ENCODE measurements around the gene NFKBIE. TPM values are rescaled to one million over a fixed set of nuclear protein-coding genes. Genes with fewer than 3 reads are reported as not detected.
A peak's percentile ranks its signal among the peaks of the same experiment; 100 is the strongest.

Gene NFKBIE
- total RNA-seq, 4 donors from 2014 or later: 1.3 to 5.9 (median 2.8) TPM

DNA sequence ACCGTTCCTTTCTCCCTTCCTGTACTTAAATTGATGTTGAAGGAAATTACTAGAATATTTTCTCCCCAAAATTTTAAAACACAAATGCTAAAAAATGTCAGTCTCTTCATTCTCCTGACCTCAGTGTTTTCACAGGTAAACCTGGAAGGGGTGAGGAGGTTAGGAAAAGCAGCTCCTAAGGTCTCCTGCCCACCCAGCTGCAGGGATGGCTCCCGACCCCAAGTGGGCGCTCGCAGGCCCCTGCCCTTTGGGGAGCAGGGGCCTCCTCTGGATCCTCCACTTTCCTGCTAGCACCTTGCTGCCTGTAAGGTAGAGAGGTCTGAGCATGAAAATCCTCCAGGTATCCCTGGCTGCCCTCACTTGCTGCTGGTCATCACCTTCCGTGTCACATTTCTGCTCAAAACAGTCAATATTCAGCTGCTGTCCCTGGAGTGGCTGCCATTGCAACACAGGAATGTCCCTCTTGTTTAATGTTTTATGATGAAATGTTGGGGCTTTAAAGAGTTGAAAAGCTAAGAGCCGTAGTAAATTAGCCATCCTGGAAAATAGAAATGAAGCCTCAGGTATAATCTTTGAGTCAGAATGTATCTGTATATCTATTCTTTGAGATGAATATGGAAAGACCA is 29.3 kb downstream of the NFKBIE start:
- H3K4me1 ChIP-seq: peaks cover 16 to 35% of the 10 kb centered on the region in 2 donors
- H3K4me3 ChIP-seq: no peak overlapping the region
- intact Hi-C loops (cut with DNase I; ENCODE audit: low total_unique reads): loop anchor here (10.0 kb wide), 1 partner anchor 61 kb away; no protein-coding TSS in a partner anchor
- DNase-seq: no peak
- no peaks in the 10 kb centered on the region for H3K36me3 ChIP-seq
- H3K27me3 ChIP-seq: no peaks in the 10 kb centered on the region
- H3K27ac ChIP-seq: peak overlapping the region; percentile 97 to 99
- H3K9me3 ChIP-seq: no peaks in the 10 kb centered on the region
- TF ChIP-seq, protein P1, sequence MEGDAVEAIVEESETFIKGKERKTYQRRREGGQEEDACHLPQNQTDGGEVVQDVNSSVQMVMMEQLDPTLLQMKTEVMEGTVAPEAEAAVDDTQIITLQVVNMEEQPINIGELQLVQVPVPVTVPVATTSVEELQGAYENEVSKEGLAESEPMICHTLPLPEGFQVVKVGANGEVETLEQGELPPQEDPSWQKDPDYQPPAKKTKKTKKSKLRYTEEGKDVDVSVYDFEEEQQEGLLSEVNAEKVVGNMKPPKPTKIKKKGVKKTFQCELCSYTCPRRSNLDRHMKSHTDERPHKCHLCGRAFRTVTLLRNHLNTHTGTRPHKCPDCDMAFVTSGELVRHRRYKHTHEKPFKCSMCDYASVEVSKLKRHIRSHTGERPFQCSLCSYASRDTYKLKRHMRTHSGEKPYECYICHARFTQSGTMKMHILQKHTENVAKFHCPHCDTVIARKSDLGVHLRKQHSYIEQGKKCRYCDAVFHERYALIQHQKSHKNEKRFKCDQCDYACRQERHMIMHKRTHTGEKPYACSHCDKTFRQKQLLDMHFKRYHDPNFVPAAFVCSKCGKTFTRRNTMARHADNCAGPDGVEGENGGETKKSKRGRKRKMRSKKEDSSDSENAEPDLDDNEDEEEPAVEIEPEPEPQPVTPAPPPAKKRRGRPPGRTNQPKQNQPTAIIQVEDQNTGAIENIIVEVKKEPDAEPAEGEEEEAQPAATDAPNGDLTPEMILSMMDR (IDR thresholded peaks at IDR 0.05): no peak
- TF ChIP-seq POLR2A (IDR thresholded peaks at IDR 0.05): no peak

DNA sequence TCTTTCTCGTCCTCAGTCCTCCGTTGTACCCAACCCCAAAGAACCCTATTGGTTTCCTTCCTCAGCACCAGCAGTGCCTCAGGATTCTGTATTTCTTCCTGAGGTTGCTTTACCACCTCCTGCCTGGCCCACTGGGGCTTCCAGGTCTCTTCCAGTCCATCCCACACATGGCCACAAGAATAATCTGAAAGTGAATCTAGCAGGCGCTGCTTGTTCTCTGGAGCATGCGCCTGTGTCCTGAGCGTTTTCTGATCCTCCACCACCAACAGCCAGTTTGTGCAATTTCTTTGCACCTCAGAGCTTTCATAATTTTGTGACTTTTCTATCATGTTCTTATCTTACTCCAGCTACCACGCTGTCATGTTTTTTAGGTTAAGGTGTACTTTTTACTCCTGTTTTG is 30.1 kb downstream of the NFKBIE start:
- DNase-seq: no peak
- no peaks in the 10 kb centered on the region for H3K36me3 ChIP-seq
- intact Hi-C loops (cut with DNase I; ENCODE audit: low total_unique reads): loop anchor here (10.0 kb wide), 1 partner anchor 60 kb away; no protein-coding TSS in a partner anchor
- H3K27me3 ChIP-seq: no peaks in the 10 kb centered on the region
- TF ChIP-seq, protein P1 (IDR thresholded peaks at IDR 0.05): no peak
- no peak for TF ChIP-seq POLR2A (IDR thresholded peaks at IDR 0.05)
- no peak overlapping the region for H3K4me3 ChIP-seq
- H3K4me1 ChIP-seq: peaks cover 16 to 35% of the 10 kb centered on the region in 2 donors
- H3K27ac ChIP-seq: peak overlapping the region; percentile 97 to 99
- no peaks in the 10 kb centered on the region for H3K9me3 ChIP-seq

GRCh38 chr6:44234101-44235025 is 31.0 kb downstream of the NFKBIE start:
- H3K27me3 ChIP-seq: no peaks in the 10 kb centered on the region
- H3K4me3 ChIP-seq: no peak overlapping the region
- no peaks in the 10 kb centered on the region for H3K36me3 ChIP-seq
- H3K9me3 ChIP-seq: no peaks in the 10 kb centered on the region
- intact Hi-C loops (cut with DNase I; ENCODE audit: low total_unique reads): loop anchor here (10.0 kb wide), 1 partner anchor 60 kb away; no protein-coding TSS in a partner anchor
- TF ChIP-seq, protein P1 (IDR thresholded peaks at IDR 0.05): peak; percentile 74 to 87 (median 80)
- no peak for TF ChIP-seq POLR2A (IDR thresholded peaks at IDR 0.05)
- DNase-seq: peak; percentile 87 to 91
- peaks cover 16 to 35% of the 10 kb centered on the region in 2 donors for H3K4me1 ChIP-seq
- peak overlapping the region; percentile 97 to 99 for H3K27ac ChIP-seq

- H3K36me3 ChIP-seq: no peaks in the 10 kb centered on the region
- peaks cover 16 to 35% of the 10 kb centered on the region in 2 donors for H3K4me1 ChIP-seq
- intact Hi-C loops (cut with DNase I; ENCODE audit: low total_unique reads): loop anchor here (10.0 kb wide), 1 partner anchor 59 kb away; no protein-coding TSS in a partner anchor
- no peak for TF ChIP-seq POLR2A (IDR thresholded peaks at IDR 0.05)
- TF ChIP-seq, protein P1 (IDR thresholded peaks at IDR 0.05): no peak
- no peak for DNase-seq
- no peaks in the 10 kb centered on the region for H3K27me3 ChIP-seq
- peak overlapping the region; percentile 97 to 99 for H3K27ac ChIP-seq
- no peaks in the 10 kb centered on the region for H3K9me3 ChIP-seq
- H3K4me3 ChIP-seq: no peak overlapping the region
These were observed 31.7 kb downstream of the NFKBIE start for GRCh38 chr6:44233567-44234100.

Data from uterus (tissue), 4 donors.